Activated T-helper 1 cell treated with anti-CD3 and anti-CD28 coated beads, Interleukin-2, amount 50 U/mL, for 16 hours (primary cell): ENCODE results near the gene MEF2C.

Source experiments
- DNase-seq, 2 donors: peaks; one replicate each; pipeline ENCODE4 v3.0.0-alpha.2; 2020; ENCODE audit warnings: low read depth in 1 of 2, low spot score in 1 of 2

Gene MEF2C

DNA sequence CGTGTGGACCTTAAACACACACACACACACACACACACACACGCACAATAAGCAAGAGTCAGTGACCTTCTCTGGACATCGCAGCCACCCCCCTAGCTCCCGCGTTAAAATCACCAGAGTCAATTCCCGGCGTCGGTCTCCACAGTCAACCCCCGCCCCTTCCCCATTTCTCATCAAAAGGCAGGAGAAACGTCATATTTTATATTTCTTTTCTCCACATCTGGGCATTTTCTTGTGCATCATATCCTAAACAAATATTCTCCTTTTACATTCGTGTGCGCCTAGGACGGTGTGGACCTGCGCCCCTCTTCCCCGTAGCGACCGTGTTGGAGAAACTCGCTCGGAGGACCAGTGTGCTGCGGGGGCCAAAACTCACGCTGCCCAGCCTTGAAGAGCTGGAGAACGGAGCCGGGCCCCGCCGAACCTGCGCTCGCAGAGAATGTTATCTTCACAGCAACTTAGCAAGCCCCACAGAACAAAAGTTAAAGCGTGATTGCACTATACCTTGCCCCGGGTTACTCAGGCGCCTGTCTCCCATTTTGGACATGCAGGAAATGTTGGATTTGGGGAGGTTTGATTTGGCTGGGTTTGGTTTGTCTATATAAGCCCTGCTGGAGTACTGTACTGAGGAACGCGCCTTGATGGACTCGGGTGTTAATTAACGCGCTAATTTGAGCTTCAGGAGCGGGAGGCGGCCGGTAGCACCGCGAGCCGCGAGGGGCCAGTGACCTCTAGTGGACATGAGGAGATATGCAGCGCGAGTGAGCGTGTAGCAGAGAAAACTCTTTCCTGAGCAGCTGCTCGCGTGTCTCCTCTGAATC is 192.4 kb downstream of the MEF2C start:
- DNase-seq, result no peak

DNA sequence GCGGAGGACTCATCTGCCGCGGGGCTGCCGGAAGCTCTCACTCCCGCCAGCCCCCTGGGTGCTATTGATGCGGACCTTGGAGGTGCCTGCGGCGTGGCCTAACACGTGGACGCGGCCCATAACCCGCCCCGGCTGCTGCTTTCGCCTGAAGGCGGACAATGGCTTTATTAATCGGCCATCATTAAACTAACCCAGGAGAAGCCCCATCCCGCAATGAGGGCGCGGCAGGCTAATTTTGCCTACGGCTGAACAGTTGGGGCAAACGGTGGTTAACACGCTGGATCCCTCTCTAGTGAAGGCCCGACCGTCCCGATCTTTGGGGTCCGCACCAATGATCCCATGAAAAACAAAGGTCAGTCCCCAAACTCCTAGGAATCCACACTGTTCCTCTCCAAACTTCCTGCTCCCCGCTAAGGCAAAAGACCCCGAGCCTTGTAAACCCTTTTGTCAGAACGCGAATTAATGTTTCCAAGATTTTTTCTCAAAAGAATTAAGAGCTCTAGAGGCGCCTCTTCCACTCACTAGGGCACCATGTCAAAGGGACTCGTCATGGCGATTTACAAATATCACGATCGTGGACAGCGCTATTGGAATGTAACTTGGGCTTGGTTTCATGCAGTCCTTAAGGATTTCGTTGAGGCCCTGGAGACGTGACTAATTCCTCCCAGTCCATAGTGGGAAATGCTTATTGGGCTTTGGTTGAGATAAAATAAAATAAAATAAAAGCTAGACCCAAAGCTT is 193.1 kb downstream of the MEF2C start:
- no peak for DNase-seq

DNA sequence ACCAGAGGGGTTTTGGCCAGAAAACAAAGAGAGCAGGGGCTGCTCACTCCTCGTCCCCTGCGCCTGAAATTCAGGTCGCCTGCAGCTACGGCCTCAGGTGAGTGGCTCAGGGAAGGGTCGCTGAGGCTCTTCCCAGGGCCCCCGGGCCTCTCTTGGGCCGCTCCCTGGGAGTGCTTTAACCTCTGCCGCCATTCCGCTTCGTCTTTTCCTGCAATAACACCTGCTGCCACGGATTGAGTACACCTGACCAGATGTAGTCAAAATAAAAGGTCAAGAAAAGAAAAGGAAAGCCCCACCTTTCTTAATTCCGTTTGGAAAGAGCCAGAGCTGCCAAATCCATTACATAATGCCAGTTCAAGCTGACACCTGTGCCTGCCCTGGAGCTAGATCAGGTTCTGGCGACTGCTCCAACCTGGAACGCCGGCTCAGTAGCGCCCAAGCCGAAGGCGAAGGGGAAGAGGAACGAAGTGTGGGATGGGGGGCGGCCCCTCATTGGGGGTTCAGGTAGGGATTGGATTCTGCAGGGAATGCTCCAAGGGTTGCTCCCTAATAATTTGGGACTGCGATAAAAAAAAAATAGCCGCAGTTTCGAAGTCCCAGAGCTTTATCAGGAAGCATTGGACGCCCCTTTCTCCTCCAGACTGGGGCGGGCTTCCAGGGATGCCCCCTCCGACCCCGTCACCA is 193.9 kb downstream of the MEF2C start:
- no peak for DNase-seq

DNA sequence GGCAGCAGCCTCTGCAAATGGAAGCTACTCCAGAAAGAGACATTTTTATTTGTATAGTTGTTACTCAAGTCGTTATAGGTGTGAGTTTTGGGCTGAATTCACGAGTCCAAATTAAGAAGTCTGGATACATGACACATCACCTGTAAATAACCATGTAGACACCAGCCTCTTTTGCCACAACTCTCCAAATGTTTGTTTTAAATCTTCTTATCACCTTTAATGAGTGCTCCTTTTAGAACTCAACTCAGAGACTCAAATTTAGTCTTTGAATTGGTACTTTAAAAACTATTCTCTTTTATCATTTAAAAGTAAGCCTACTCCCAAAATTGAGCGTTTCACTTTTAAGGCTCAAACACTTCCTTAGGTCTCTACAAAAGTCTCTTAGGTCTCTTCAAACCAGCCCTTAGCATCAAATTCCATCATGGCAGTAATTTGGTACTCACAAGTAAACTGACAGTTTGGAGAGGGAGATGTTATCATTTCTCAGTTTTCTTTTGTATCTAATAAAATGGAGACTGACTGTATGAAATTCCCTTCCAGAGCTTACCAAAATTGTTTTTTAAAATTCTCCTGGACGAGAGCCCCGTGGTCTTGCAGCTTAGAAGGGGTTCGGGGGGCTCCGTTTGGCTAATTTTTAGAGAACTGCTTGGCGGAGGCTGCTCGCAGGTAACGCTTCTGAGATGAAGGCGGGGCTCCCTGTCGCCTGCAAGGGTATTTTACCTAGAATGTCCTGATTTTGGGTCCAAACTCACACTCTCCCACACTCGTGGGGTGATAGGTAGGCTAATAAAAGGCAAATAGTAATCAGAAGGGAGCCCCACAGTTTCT is 194.6 kb downstream of the MEF2C start:
- DNase-seq, result no peak

DNA sequence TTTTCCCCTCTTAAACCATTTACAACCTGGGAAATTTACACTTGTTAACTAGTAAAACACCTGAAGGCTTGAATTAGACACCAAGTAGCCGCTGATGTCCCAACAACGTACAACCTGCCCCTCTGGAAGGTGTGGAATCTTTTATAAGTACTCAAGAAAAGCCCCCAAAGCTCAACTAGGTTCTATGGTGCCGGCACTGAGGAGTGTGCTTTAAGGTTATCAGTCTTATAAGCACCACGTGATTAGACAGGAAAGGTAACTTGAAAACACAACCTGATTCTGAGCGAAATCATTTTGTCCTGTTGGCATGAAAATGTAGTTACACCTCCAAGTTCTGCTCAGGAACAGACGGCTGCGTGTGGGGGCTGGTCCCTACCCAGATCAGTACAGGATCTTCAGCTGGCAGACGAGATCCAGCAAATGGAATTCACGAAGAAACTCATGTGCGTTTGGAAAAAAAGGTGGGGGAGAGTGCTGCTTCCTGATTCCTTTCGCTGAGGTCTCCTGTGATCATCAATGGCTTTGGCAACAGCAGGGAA is 195.5 kb downstream of the MEF2C start:
- DNase-seq, result no peak

DNA sequence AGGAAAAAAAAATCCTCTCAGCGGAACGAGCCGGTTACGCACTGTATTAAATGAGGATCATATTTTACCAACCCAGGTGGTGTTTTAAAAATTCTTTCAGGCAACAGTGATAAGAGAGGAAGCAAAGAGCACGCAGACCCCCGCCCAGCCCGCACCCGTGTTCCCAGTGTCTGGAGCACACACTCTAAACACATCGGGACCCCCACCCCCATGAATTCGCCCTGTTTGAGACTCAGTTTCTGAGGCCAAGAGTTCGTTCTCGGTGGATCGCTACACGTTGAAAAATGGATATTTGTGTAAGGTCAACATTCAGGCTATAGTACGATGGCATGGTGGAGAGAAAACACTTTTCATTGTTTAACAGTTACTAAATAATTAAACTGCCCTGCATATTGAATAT is 196.3 kb downstream of the MEF2C start:
- no peak for DNase-seq

DNA sequence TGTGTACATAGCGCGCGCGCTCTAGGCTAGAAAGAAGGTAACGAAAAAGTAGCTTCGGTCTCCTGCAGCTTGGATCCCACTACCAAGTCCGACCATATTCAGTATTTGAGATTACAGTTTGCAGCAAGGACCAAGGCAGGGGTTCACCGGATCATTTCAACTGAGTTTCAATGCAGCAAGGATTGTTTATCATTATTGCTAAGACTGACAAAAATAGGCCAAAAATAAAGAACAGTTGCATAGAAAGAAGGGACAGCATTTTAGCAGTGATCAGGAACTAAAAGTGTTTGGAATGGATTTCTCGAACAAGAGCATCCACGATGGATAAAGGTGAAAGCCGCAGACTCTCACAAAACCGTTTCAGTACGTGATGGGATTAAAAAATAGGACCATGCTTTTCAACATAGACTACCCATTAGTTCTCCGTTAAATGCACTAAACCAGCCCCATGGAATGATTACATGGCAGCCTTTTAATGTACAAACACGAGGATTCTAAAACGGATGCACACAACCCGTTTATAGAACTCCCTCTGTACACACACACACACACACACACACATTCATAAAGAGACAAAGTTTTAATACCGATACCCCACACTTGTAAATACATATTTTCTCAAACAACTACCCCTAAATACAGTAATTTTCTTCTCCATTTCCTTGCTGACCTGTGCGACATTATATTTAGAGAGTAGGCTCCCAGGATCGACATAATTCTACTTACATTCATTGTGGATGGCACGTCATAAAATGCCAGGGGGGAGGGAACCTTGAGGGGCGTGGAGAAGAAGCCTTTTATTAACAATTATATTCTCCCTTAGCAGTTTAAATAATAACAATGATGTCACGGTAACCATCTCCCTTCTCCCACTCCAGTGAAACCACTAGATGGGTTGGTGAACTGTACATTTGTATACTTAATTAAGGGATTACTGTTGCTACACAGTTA is 197.1 kb downstream of the MEF2C start:
- DNase-seq, result no peak

DNA sequence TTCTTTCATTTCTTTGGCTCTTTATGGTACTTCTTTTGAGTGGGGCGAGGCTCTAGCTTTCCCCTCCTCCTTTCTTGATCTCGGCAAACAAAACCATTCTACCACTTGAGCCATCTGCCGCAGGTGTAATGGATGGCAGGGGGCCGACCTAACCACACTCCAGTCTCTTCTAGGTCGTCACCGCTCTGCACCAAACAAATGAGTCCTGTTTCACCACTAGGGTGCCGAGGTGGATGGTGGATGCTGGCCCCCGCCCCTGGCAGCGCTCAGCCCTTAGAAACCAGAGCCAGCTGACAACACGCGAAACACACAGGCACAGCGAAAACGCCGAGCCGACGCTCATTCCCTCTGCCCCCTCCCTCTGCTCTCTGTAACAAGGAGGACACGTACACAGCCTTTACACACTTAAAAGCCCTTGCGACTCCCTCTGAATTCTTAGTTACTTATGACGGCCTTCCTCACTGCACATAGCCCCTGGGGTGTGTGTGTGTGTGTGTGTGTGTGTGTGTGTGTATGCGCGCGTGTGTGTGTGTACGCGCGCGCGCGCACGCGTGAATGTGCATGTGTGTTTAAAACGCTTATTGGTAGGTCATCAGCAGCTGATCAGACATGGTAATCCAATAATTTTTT is 199.4 kb downstream of the MEF2C start:
- no peak for DNase-seq

DNA sequence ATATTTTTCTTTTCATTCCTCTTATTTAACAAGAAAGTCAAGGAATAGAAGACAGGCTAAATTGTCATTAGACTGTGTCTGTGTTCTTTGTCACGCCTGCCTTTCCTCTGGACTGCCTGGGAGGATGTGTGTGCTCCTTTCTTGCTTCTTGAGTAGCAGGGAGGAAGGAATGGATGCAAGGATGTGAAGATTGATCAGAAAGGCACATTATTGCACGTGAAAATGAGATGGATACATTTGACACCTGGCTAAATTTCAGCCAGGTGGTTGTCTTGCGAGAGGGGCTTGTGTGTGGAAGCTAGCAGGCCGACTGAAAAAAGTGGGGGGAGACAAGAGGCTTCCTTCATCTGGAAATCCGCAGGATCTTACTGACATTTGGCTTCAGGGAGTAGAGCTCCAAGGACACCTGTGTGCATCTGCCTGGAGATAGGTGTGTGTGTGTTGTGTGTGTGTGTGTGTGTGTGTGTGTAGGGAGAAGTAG is 200.1 kb downstream of the MEF2C start:
- no peak for DNase-seq

DNA sequence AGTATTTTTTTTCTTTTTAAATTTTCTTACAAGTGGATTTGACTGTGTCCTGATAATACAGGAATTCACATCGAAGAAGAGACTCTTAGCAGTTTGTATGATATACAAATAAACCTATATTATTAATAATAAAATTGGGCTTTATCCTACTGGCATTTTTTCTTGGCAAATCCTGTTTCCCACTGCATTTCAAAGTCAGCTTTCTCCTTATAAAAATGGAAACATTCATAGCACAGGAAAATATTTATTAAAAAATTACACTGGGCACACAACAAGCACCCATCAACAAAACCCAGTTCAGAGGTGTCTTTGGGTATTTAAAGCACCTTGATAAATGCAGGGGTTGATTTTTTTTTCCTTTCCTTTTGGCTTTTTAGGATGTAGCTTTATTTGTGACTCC is 200.9 kb downstream of the MEF2C start:
- no peak for DNase-seq

DNA sequence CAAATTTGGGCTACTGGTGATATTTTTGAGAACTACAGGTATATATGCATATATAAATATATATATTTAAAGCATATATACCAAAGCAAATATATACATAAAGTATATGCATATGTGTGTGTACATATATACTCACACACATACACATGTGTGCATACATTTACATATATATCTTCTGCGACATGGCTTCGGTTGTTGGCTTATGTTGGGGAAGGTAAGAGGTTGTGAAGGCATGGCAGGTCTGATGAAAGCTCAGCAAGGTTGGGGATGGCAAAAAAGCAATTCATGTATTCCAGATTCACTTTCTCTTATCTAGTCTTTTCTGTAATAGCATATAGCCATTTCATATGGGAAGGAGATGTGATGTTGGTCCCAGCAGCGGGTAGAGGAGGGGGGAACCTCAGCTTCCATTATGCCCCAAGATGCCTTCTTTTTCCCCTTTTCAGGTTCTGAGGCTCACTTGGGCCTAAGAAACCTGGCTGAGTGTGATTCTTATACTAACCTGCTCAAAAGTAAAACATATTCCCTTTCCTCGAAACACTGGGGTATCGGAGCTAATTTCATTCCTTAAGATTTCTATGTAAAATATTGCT is 201.7 kb downstream of the MEF2C start:
- no peak for DNase-seq

DNA sequence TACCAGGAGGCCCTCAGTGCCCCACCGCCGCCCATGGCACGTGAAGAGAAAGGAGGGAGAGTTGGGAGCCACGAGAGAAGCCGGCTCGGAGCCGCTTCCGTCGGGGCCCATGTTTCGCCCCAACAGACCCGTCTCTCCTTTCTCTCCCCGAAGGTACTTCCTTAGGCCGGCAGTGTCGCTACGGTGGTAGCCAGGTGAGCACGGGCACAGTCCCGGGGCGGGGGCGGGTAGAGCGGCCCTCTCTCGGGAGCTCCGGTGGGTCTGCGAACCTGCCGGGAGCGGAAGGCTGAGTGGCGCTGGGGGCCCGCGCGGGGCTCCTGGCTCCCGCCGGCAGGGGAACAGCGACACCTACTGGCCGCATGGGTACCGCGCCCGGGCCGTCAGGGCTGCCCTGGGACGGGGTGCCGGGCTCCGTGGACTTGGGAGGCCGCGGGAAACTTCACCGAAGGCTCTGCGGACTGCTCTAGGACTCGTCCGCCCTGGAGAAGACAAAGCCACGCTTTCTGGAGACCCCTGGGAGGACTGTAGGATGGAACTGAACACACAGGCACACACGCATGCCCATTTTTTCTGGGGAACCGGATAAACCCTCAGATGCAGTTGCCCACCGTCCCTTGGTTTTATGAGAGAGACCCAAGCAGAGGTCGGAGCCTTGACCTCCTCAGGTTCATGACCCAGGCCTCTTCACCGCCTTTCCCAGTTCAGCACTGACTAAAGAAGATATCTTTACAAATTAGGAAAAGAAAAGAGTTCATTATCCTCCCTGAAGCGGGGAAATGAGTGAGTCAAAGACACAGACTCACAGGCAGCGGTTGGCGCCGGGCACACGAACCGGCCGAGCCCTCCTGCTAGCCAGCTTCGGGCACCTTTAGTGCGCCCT is 202.5 kb downstream of the MEF2C start:
- DNase-seq, result peak; percentile 62 to 66

DNA sequence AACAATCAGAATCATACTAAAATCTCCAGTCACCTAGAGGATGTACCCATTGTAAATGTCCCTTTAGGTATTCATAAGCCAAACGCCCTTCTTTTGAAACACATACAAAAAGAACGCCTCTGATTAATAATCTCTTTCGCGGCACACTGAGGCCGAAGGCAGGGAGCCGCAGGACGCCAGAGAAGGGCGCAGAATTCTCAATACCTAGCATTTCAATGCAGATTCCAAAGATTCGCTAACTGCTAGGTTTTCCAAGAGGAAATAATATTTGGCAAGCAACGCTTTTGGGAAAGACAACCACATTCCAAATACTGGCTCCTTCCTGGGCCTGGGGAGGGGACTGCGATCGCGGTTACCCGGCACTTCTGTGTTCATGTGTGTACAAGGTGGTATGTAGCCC is 203.3 kb downstream of the MEF2C start:
- no peak for DNase-seq

DNA sequence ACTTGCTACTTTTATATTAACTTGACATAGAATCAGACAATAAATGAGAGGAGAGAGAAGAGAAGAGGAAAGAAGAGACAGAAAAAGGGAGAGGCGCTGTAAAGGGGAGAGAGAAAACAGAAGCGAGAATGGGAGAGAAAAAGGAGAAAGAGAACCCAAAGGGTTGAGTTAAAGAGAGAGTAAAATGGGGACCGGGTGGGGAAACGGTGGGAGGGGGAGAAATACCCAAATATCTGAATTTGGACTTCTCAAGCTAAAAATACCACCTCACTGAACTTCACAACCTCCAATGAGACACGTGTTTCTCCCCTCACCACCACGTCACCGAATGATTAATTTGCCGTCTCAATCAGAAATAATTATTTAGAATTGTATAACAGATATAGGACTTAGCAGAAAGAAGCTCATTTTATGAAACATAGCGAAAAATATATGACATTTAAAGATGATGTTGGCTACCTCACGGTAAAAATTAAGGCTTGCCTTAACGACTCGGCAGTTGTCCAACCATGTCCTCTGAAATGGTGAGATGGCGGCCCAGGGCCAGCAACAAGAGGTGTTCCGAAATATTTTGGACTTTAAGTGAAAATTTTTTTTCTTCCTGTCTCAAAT is 204.1 kb downstream of the MEF2C start:
- no peak for DNase-seq

DNA sequence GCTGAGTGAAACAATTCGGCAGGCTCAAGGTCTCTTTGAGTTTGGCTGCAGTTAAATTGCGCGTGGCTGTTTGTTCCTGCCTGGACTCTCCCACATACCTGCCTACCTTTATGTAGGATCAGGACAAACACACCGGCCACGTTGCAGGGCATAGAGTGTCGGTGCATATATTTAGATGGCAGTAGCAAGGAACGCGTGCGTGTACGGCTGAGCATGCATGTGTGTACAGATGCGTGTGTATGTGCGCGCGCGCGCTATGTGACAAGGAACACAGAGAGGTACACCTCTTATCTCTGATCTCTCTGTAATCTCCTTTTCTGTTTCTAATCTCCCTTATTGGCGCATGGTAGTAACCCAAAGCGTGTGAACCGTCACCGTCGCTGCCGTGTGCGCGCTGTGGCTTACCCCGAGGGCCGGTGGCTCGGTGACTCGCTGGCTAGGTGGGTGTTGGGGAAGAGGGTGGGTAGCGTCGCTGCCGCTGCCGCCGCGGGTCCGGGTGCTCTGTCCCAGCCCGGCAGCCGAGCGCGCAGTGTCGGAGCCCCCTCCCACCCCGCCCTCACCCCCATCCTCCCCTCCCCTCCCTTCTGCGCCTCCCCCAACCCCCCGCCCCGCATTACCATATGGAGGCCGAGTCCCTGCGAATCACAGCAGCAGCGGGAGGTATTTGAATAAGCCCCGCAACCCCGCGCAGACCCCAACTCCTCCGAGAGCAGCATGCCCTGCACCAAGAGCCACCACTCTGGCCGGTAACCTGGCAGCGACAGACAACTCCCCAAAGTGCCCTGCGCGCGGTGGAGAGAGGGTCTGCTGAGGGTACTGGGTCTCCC is 204.8 kb downstream of the MEF2C start:
- no peak for DNase-seq

DNA sequence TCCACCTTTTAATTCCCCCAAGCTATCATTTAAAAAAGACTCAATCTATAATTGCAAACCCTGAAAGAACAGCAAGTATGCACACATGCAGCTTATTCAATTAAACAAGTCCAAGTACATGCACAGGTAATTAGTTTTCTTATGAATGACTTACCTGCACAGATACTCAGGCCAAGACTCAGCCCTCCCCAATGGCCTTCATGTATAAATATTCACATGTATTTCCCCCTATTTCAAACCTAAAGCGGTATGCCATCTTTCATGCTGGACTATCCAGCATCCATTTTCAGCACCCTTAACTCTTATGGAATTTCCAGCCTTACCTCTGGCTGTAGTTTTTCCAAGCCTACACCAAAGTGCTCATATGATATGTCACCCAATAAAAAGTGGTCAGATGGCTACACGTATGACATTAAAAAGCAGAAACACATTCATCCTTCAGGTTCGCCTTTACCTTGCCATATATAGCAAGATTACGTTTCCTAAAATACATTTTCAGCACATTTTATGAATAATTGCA is 205.5 kb downstream of the MEF2C start:
- no peak for DNase-seq
